CD1c-positive myeloid dendritic cell (primary cell): ENCODE measurements around the gene EFCAB7.
"Not testable (repeated sequence)": the region's sequence is repeated elsewhere in the genome, so short reads cannot be mapped to it uniquely, and the experiment has no call there.

Source experiments
- DNase-seq: peaks from one replicate; pipeline ENCODE4 v3.0.0-alpha.2; 2016; ENCODE audit errors: extremely low spot score

EFCAB7 gene

GRCh38 chr1:63548877-63549276 is 25.6 kb downstream of the EFCAB7 start:
- no peak for DNase-seq

GRCh38 chr1:63555480-63555879 is 32.2 kb downstream of the EFCAB7 start:
- no peak for DNase-seq

GRCh38 chr1:63557365-63557987 is 34.2 kb downstream of the EFCAB7 start:
- DNase-seq: peak; percentile 43

DNA sequence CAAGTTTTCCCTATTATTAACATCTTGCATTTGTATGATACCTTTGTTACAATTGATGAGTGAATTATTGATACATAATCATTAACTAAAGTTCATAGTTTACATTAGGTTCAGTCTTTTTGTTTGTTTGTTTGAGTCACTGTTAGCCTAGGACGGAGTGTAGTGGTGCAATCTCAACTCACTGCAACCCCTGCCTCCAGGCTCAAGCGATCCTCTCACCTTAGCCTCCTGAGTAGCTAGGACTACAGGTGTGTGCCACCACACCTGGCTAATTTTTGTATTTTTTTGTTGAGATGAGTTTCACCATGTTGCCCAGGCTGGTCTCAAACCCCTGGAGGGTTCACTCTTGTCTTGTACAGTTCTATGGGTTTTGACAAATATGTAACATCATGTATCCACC is 36.0 kb downstream of the EFCAB7 start:
- DNase-seq: no peak

DNA sequence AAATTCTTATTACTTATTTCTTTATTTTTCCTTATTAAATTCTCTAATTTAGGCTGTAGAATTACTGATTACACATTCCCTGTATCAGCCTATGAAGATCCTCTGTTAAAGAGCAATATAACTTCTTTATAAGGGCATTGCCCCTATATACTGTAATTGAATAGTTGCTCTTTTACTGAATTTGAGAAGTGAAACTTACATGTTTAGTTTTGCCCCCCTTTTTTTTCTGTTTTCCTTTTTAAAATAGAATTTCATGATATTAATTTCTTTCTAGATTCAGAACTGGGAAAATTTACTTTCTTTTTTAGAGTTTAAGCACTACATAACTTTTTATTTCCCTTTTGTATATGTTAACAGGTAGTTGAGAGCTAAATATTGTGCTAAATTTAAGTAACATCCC is 40.4 kb downstream of the EFCAB7 start:
- DNase-seq: no peak

DNA sequence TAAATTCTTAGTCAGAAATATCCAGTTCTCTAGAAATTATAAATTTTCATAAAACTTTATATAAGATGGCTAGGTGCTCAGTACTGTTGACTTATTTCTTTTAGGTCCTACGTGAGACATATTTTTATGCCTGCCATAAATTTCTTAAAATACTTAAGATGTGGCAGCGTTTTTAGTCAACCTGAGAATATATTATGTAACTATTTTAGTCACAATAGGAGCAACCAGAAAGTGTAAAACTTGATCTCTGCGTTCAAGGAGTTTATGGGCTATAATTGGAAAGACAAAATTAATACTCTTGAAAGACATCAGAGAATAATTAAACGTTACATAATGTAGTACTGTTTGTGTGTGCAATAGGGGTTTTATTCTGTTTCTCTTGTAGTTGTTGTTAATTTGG is 45.7 kb downstream of the EFCAB7 start:
- DNase-seq: no peak

GRCh38 chr1:63569640-63570316 is 46.5 kb downstream of the EFCAB7 start:
- no peak for DNase-seq

GRCh38 chr1:63572686-63573085 is 49.4 kb downstream of the EFCAB7 start:
- not testable (repeated sequence) for DNase-seq

GRCh38 chr1:63574203-63574796 is 51.0 kb downstream of the EFCAB7 start:
- not testable (repeated sequence) for DNase-seq

- DNase-seq: peak; percentile 63
Measured at GRCh38 chr1:63575340-63575826, 52.1 kb downstream of the EFCAB7 start.

- DNase-seq: not testable (repeated sequence)
Measured at GRCh38 chr1:63586326-63586725, 63.0 kb downstream of the EFCAB7 start.

DNA sequence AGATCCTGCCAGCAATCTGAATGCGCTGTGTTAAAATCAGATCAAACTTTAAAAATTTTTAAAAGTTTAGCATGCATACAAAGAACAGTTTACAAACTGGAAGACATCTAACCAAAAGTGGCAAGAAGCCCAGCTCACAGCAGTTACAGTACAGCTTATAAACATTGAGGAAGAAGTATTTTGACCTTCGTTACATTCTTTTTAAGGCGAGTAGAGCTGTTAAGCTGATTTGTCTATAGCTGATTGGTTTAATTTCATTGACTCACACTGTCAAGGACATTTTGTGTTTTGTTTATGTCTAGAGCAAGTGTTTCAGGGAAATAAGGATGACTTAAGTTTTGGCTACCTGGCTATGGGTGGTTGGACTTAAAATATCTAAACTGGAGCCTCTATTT is 66.8 kb downstream of the EFCAB7 start:
- DNase-seq: no peak

- DNase-seq: no peak
Measured at GRCh38 chr1:63592536-63593302, 69.4 kb downstream of the EFCAB7 start.

GRCh38 chr1:63593303-63593885 is 70.1 kb downstream of the EFCAB7 start, which contains the start of gene PGM1:
Gene PGM1 (plus strand): TSS chr1:63593411. CDS start chr1:63593489, 78 bp downstream.
- DNase-seq: peak; percentile 74

- peak; percentile 67 for DNase-seq
Measured at GRCh38 chr1:63593886-63594605, 70.7 kb downstream of the EFCAB7 start.

GRCh38 chr1:63595435-63595834 is 72.1 kb downstream of the EFCAB7 start:
- no peak for DNase-seq

GRCh38 chr1:63599799-63600198 is 76.5 kb downstream of the EFCAB7 start:
- DNase-seq: no peak

GRCh38 chr1:63600248-63600647 is 76.9 kb downstream of the EFCAB7 start:
- DNase-seq: no peak

- DNase-seq: no peak
Measured at GRCh38 chr1:63601061-63601460, 77.7 kb downstream of the EFCAB7 start.

GRCh38 chr1:63601463-63601862 is 78.1 kb downstream of the EFCAB7 start:
- DNase-seq: no peak

DNA sequence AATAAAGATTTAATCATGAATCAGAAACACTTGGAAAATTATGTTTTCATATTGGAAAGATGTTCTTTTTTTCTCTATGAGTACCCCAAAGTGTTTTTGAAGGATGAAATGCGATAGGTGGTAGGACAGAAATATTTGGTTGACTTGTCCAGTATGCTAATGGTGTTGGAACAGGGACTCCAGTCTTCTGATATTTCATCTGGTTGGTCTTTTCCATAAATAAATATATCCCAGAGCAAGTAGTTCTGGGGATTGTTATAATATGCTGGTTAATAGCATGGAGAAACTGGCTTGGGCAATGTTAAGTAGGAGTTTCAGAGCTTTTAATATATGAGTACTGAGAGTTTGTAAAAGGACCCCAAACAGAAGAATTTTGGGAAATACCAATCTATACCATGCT is 78.6 kb downstream of the EFCAB7 start:
- DNase-seq: no peak
